A549 (cell line): Measurements from ENCODE around the gene SH3BP2.

Experiments used
- BHLHE40 ChIP-seq: IDR thresholded peaks from 2 replicates; pipeline ENCODE4 v1.6.1; 2012; ENCODE audit warnings: low read depth, low read length, inconsistent platforms
- CTCF ChIP-seq: fragments of >200 bp; sonication (Bioruptor Twin); formaldehyde crosslinking; IDR thresholded peaks from 3 replicates; pipeline ENCODE4 v1.5.1; 2016
- JUN ChIP-seq, 2 experiments: fragments of >200 bp; sonication (Bioruptor Twin); formaldehyde crosslinking; IDR thresholded peaks; 2 replicates in 1 of 2; 3 replicates in 1 of 2; pipeline ENCODE4 v1.6.1; 2016 to 2017
- MYC ChIP-seq: IDR thresholded peaks from 2 replicates; pipeline ENCODE4 v1.6.1; 2012; ENCODE audit warnings: mild to moderate bottlenecking, inconsistent platforms, low read length, improper control_type of control experiment, borderline replicate concordance
- RAD21 ChIP-seq, 2 experiments: fragments of >200 bp in 1 of 2; sonication (Bioruptor Twin) in 1 of 2; formaldehyde crosslinking in 1 of 2; IDR thresholded peaks in 1 of 2; conservative IDR thresholded peaks in 1 of 2; 2 replicates in 1 of 2; 3 replicates in 1 of 2; pipeline ENCODE4 v1.6.1; 2012 to 2018; ENCODE audit warnings: inconsistent platforms in 1 of 2
- REST ChIP-seq: fragments of 200-600 bp; sonication (generic); IDR thresholded peaks from 2 replicates; pipeline ENCODE4 v1.6.1; 2016; ENCODE audit warnings: antibody characterized with exemption, mild to moderate bottlenecking, moderate library complexity

- TF ChIP-seq BHLHE40 (no peak), MYC (no peak), JUN (IDR thresholded peaks at IDR 0.05) (no peak), CTCF (no peak), RAD21 (conservative IDR thresholded peaks at IDR 0.05 in 1 of 2, IDR thresholded peaks at IDR 0.05 in 1 of 2) (no peak), REST (no peak)
Observed at GRCh38 chr4:2793586-2794485, 951 bp downstream of the SH3BP2 start.
